GM21529 (cell line): ENCODE results near the gene CD2AP.
"Not testable (repeated sequence)": the region's sequence is repeated elsewhere in the genome, so short reads cannot be mapped to it uniquely, and the experiment has no call there.

Source experiments
- ATAC-seq: cut with Tn5 transposase; IDR thresholded peaks from one replicate; pipeline ENCODE4 v1.9.1; 2021; ENCODE audit not compliant: unreplicated experiment

The CD2AP gene

GRCh38 chr6:47457370-47457769 lies 20.2 kb upstream of the CD2AP start:
- no peak for ATAC-seq

- no peak for ATAC-seq
These were observed 13.5 kb upstream of the CD2AP start for GRCh38 chr6:47464052-47464451.

GRCh38 chr6:47465117-47465516 lies 12.5 kb upstream of the CD2AP start:
- no peak for ATAC-seq

GRCh38 chr6:47471911-47472310 lies 5.7 kb upstream of the CD2AP start:
- no peak for ATAC-seq

- no peak for ATAC-seq
These were observed 3.7 kb upstream of the CD2AP start for GRCh38 chr6:47473791-47474346.

GRCh38 chr6:47475319-47475816 lies 2.2 kb upstream of the CD2AP start:
- ATAC-seq, result no peak

GRCh38 chr6:47476781-47477496 lies 650 bp upstream of the CD2AP start:
- ATAC-seq, result no peak

- ATAC-seq, result peak; percentile 32
These were observed 897 bp downstream of the CD2AP start for GRCh38 chr6:47478233-47479139.

GRCh38 chr6:47479140-47479508 lies 1.5 kb downstream of the CD2AP start:
- ATAC-seq, result no peak

- ATAC-seq, result no peak
These were observed 2.3 kb downstream of the CD2AP start for GRCh38 chr6:47479874-47480273.

GRCh38 chr6:47481213-47481612 lies 3.6 kb downstream of the CD2AP start:
- ATAC-seq, result not testable (repeated sequence)

- no peak for ATAC-seq
These were observed 4.2 kb downstream of the CD2AP start for GRCh38 chr6:47481806-47482205.

GRCh38 chr6:47483516-47483852 lies 5.9 kb downstream of the CD2AP start:
- peak; percentile 34 for ATAC-seq

- peak; percentile 52 for ATAC-seq
These were observed 6.4 kb downstream of the CD2AP start for GRCh38 chr6:47483853-47484546.

GRCh38 chr6:47484616-47485015 lies 7.0 kb downstream of the CD2AP start:
- no peak for ATAC-seq

GRCh38 chr6:47485083-47485482 lies 7.5 kb downstream of the CD2AP start:
- ATAC-seq, result no peak

GRCh38 chr6:47485491-47486135 lies 8.0 kb downstream of the CD2AP start:
- ATAC-seq, result no peak

GRCh38 chr6:47489995-47490394 lies 12.4 kb downstream of the CD2AP start:
- no peak for ATAC-seq

- no peak for ATAC-seq
These were observed 13.1 kb downstream of the CD2AP start for GRCh38 chr6:47490676-47491075.

- ATAC-seq, result no peak
These were observed 14.8 kb downstream of the CD2AP start for GRCh38 chr6:47492355-47492754.

- no peak for ATAC-seq
These were observed 17.6 kb downstream of the CD2AP start for GRCh38 chr6:47495207-47495606.
